Muscle layer of duodenum (tissue), 2 donors: ENCODE results near the gene HELT.
"Not testable (repeated sequence)": the region's sequence is repeated elsewhere in the genome, so short reads cannot be mapped to it uniquely, and the experiment has no call there.

Source experiments
- H3K27ac ChIP-seq: one replicate; pipeline ENCODE4 v1.7.0; 2013; ENCODE audit warnings: mild to moderate bottlenecking, low read length
- H3K27me3 ChIP-seq: one replicate; pipeline ENCODE4 v1.7.0; 2013; ENCODE audit warnings: low read depth, mild to moderate bottlenecking, control low read depth, low read length
- H3K36me3 ChIP-seq, 2 donors: one replicate each; pipeline ENCODE4 v1.7.0; 2013; ENCODE audit warnings: low read length in 2 of 2, control low read depth in 1 of 2, mild to moderate bottlenecking in 1 of 2; ENCODE audit not compliant: insufficient read depth in 2 of 2, control insufficient read depth in 1 of 2
- H3K4me1 ChIP-seq, 2 donors: one replicate each; pipeline ENCODE4 v1.7.0; 2013; ENCODE audit warnings: low read length in 2 of 2, mild to moderate bottlenecking in 2 of 2, control low read depth in 1 of 2, moderate library complexity in 1 of 2; ENCODE audit not compliant: insufficient read depth in 2 of 2, control insufficient read depth in 1 of 2
- H3K4me3 ChIP-seq, 2 donors: one replicate each; pipeline ENCODE4 v1.7.0; 2013; ENCODE audit warnings: low read length in 2 of 2, low read depth in 1 of 2, mild to moderate bottlenecking in 1 of 2
- H3K9me3 ChIP-seq, 2 donors: one replicate each; pipeline ENCODE4 v1.7.0; 2013; ENCODE audit warnings: low read length in 2 of 2, control low read depth in 1 of 2, mild to moderate bottlenecking in 1 of 2; ENCODE audit not compliant: control insufficient read depth in 1 of 2
- donor health status: healthy.

Gene HELT

DNA sequence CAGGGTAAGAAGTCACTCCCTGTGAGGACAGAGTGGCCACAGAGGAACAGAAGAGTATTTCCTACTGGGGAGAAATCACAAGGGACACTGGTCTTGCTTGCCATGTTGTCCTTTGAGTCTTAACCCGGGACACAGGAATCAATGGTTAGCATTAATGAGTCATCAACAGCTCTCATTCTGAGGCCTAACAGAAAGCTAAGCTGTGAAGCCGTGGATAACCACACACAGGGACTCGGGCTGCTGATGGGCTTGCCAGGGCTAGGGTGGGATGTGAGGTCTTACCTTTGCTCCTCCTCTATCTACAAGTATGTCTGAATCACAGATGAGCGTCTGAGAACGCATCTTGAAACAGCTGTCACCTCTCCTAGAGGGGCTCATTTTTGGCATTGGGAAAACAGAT lies 22.2 kb downstream of the HELT start:
- no peaks in the 10 kb centered on the region for H3K27me3 ChIP-seq
- peaks cover 0 to 3% of the 10 kb centered on the region in 2 donors for H3K4me1 ChIP-seq
- no peaks in the 10 kb centered on the region for H3K9me3 ChIP-seq
- no peaks in the 10 kb centered on the region for H3K36me3 ChIP-seq
- no peak overlapping the region for H3K27ac ChIP-seq
- no peak overlapping the region for H3K4me3 ChIP-seq

DNA sequence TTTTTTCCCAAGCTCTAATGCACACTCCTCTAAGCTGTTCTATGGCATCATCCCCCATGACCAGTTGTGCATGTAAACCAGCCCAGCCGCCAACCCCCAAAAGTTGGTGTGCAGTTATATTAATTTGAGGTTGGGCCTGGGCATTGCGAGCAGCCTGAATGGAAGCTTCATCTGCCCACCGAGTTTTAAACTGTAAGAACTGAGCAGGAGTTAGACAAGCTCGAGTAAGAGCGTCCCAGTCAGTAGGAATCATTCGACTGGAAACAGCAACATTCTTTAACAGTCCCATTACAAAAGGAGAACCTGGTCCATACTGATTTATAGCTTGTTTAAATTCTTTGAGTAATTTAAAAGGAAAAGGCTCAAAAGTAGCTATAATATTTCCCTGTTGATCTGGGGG lies 32.0 kb downstream of the HELT start:
- not testable (repeated sequence) for H3K4me3 ChIP-seq, H3K36me3 ChIP-seq, H3K9me3 ChIP-seq, H3K4me1 ChIP-seq, H3K27me3 ChIP-seq, H3K27ac ChIP-seq

DNA sequence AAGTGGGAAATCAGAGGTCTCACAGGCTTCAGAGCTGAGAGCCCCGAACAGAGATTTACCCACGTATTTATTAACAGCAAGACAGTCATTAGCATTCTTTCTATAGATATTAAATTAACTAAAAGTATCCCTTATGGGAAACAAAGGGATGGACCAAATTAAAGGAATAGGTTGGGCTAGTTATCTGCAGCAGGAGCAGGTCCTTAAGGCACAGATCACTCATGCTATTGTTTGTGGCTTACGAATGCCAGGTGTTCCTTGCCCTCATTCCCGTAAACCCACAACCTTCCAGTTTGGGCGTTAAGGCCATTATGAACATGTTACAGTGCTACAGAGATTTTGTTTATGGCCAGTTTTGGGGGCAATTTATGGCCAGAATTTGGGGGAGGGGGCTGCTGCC lies 33.0 kb downstream of the HELT start:
- not testable (repeated sequence) for H3K27ac ChIP-seq, H3K4me3 ChIP-seq, H3K9me3 ChIP-seq, H3K27me3 ChIP-seq, H3K36me3 ChIP-seq, H3K4me1 ChIP-seq

DNA sequence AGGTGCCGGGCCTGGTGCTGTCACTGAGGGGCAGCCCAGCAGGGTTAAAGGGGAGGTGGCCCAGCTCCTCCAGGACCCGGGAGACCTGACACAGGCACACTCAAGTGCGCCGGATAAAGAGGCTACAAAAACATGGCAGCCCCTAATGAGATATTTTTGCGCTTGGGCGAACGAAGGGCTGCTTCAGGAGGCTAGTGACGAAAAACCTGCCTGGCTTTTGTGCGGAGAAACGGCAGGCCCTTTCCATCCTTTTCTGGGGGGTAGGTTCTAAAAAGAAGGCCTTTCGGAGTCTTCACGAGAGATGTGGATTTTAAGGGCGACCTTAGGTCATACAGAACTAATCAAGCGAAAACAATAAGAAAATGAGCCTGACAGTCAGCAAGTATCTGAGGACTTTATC lies 35.5 kb downstream of the HELT start:
- no peak overlapping the region for H3K4me3 ChIP-seq
- H3K36me3 ChIP-seq: no peaks in the 10 kb centered on the region
- H3K27ac ChIP-seq: no peak overlapping the region
- H3K4me1 ChIP-seq: no peaks in the 10 kb centered on the region
- no peaks in the 10 kb centered on the region for H3K9me3 ChIP-seq
- no peaks in the 10 kb centered on the region for H3K27me3 ChIP-seq

DNA sequence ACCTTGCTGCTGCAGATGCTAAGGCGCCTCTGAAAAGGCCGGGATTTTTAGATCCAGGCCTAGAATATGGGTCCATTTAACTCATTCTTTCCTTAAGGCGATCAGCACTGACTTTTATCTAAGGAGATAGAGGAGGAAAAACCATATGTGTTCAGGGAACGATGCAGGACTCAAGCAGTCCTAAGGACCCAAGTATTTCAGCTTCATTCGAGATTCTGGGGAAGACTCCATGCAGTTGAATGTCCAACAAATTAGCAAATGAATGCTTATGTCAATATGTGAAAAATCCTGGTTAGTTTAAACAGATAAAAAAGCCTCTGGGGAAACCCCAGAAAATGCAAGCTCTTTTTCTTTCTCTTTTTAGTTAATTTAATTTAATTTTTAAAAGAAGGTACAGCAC lies 36.0 kb downstream of the HELT start:
- no peaks in the 10 kb centered on the region for H3K27me3 ChIP-seq
- no peak overlapping the region for H3K27ac ChIP-seq
- H3K4me3 ChIP-seq: no peak overlapping the region
- no peaks in the 10 kb centered on the region for H3K4me1 ChIP-seq
- no peaks in the 10 kb centered on the region for H3K36me3 ChIP-seq
- no peaks in the 10 kb centered on the region for H3K9me3 ChIP-seq

DNA sequence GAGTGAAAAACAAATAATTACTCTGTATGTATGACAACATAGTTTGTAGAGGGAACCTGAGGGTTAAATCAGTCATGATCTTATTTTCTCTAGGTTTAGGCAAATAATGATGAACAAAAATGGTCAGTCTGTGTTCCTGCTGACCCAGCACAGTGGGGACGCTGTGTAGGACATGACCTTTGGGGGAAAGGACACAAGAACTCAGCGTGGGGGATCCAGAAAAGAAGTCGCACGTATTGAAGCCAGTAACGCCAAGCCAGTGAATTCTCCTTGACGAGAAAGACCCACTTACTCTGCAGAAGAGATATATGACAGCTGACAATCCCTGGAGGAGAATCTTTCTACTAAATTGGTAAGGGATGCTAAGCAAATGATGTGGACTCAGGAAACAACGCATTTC lies 36.6 kb downstream of the HELT start:
- no peaks in the 10 kb centered on the region for H3K4me1 ChIP-seq
- H3K9me3 ChIP-seq: no peaks in the 10 kb centered on the region
- H3K4me3 ChIP-seq: no peak overlapping the region
- no peaks in the 10 kb centered on the region for H3K27me3 ChIP-seq
- no peak overlapping the region for H3K27ac ChIP-seq
- H3K36me3 ChIP-seq: no peaks in the 10 kb centered on the region

DNA sequence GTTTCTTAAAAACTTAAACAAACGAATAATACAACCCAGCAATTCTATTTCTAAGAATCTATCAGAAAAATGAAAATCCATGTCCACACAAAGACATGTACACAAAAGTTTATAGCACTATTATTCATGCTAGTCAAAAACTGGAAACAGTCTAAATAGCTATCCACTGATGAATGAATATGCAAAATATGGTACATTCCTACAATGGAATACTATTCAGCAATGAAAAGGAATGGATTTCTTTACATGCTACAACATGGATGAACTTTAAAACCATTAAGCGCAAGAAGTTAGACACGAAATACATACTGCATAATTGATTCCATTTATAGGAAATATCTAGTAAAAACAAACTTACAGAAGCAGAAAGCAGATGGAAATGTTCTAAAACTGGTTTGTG lies 43.3 kb downstream of the HELT start:
- Histone ChIP-seq H3K27ac (no peak overlapping the region), H3K4me1 (no peaks in the 10 kb centered on the region), H3K9me3 (peaks cover 0 to 4% of the 10 kb centered on the region in 2 donors), H3K27me3 (no peaks in the 10 kb centered on the region), H3K36me3 (no peaks in the 10 kb centered on the region), H3K4me3 (no peak overlapping the region)

DNA sequence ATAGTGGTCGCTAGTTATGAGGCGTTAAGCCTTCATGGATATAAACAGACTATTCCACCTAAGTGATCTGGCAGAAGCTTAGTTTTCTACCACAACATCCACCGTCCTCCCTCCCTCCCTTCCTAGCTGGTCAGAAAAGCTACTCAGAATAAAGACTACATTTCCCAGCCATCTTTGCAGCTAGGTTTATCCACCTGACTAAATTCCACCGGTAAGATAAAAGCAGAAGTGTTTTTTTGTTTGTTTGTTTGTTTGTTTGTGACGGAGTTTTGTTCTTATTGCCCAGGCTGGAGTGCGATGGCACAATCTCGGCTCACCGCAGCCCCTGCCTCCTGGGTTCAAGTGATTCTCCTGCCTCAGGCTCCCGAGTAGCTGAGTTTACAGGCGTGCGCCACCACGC lies 44.3 kb downstream of the HELT start:
- no peaks in the 10 kb centered on the region for H3K36me3 ChIP-seq
- H3K4me3 ChIP-seq: no peak overlapping the region
- H3K27me3 ChIP-seq: no peaks in the 10 kb centered on the region
- H3K9me3 ChIP-seq: peaks cover 0 to 4% of the 10 kb centered on the region in 2 donors
- no peaks in the 10 kb centered on the region for H3K4me1 ChIP-seq
- no peak overlapping the region for H3K27ac ChIP-seq

DNA sequence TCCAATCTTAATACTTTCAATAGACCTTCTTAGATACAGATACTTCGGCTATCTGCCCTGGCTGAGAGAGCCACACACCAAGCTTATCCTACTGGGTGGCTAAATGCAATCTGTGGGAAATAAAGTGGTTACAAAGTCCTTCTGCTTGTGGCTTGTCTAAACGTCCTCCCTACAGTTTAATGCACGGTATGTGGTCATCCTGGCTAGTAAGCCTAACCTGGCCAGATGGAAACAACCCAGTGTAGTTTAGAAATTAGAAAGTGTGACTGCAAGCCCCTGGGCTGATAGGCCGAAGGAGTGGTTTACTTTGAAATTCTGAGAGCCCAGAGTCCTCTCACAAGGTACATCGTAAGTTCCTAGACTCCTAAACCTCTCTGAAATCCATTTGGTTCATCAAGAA lies 47.9 kb downstream of the HELT start:
- H3K9me3 ChIP-seq: peaks cover 0 to 4% of the 10 kb centered on the region in 2 donors
- H3K27me3 ChIP-seq: no peaks in the 10 kb centered on the region
- no peak overlapping the region for H3K4me3 ChIP-seq
- no peaks in the 10 kb centered on the region for H3K36me3 ChIP-seq
- no peak overlapping the region for H3K27ac ChIP-seq
- no peaks in the 10 kb centered on the region for H3K4me1 ChIP-seq

DNA sequence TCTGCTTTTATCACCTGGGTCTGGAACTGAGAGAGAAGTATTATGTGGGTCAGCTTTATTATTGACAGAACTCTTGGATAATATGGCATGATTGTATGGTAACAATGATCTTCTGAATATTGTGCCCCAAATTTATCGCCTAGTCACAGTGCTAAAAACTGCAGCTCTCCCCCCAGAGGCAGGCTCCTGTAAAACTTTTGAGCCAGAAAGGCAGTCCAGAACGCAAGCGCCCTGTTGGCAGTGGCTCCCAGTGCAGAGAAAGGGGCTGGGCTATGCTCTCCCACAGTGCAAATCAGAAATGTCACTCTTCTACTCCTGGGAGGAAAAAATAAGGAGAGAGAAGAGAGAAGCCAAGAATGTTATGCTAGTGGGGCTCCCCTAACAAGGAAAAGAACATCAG lies 50.5 kb downstream of the HELT start:
- Histone ChIP-seq H3K9me3 (no peaks in the 10 kb centered on the region), H3K27ac (no peak overlapping the region), H3K4me1 (no peaks in the 10 kb centered on the region), H3K36me3 (no peaks in the 10 kb centered on the region), H3K4me3 (no peak overlapping the region), H3K27me3 (no peaks in the 10 kb centered on the region)
